Neural progenitor cell (in vitro differentiated cells): ENCODE data around the gene COPS3. TPM values are rescaled to one million over a fixed set of nuclear protein-coding genes. Genes with fewer than 3 reads are reported as not detected.

Experiments
- DNase-seq: peaks from one replicate; pipeline ENCODE4 v3.0.0-alpha.2; 2016; ENCODE audit warnings: low spot score
- H2AFZ ChIP-seq: fragments of 200-600 bp; sonication (generic); replicated peaks from 2 replicates; pipeline ENCODE4 v1.6.1; 2016; ENCODE audit warnings: antibody characterized with exemption
- H3F3A ChIP-seq: fragments of 200-600 bp; sonication (generic); 2 replicates; pipeline ENCODE4 v1.6.1; 2016; ENCODE audit warnings: antibody characterized with exemption, low read depth
- H3K27ac ChIP-seq: fragments of 200-600 bp; sonication (generic); 2 replicates; pipeline ENCODE4 v1.5.1; 2016; ENCODE audit warnings: mild to moderate bottlenecking
- H3K27me3 ChIP-seq: fragments of 200-600 bp; sonication (generic); 2 replicates; pipeline ENCODE4 v1.6.1; 2016; ENCODE audit warnings: mild to moderate bottlenecking, moderate library complexity
- H3K36me3 ChIP-seq: fragments of 200-600 bp; sonication (generic); 2 replicates; pipeline ENCODE4 v1.5.1; 2016
- H3K4me1 ChIP-seq: fragments of 200-600 bp; sonication (generic); 2 replicates; pipeline ENCODE4 v1.6.1; 2016; ENCODE audit warnings: mixed run types
- H3K4me2 ChIP-seq: fragments of 200-600 bp; sonication (generic); 2 replicates; pipeline ENCODE4 v1.6.1; 2016
- H3K4me3 ChIP-seq: fragments of 200-600 bp; sonication (generic); 2 replicates; pipeline ENCODE4 v1.5.1; 2016
- H3K79me2 ChIP-seq: fragments of 200-600 bp; sonication (generic); 2 replicates; pipeline ENCODE4 v1.6.1; 2016; ENCODE audit warnings: low read depth
- H3K9ac ChIP-seq: fragments of 200-600 bp; sonication (generic); 2 replicates; pipeline ENCODE4 v1.6.1; 2016
- H3K9me3 ChIP-seq: fragments of 200-600 bp; sonication (generic); 2 replicates; pipeline ENCODE4 v1.5.1; 2016; ENCODE audit warnings: low read depth
- H4K20me1 ChIP-seq: fragments of 200-600 bp; sonication (generic); 2 replicates; pipeline ENCODE4 v1.6.1; 2016; ENCODE audit warnings: low read depth
- H3K27ac Mint-ChIP-seq: 3 replicates; pipeline ENCODE4 v1.8.0; 2021; ENCODE audit warnings: mixed read lengths
- H3K27me3 Mint-ChIP-seq: 2 replicates; pipeline ENCODE4 v1.8.0; 2022; ENCODE audit warnings: low read depth, mild to moderate bottlenecking, inconsistent platforms, moderate library complexity, mixed read lengths; ENCODE audit not compliant: insufficient read depth
- H3K36me3 Mint-ChIP-seq: 3 replicates; pipeline ENCODE4 v1.8.0; 2021; ENCODE audit warnings: mixed read lengths
- H3K4me1 Mint-ChIP-seq: 3 replicates; pipeline ENCODE4 v1.8.0; 2021; ENCODE audit warnings: mixed read lengths
- H3K4me3 Mint-ChIP-seq: 3 replicates; pipeline ENCODE4 v1.8.0; 2021; ENCODE audit warnings: mild to moderate bottlenecking, moderate library complexity, mixed read lengths
- H3K9me3 Mint-ChIP-seq: 3 replicates; pipeline ENCODE4 v1.8.0; 2020; ENCODE audit warnings: mixed read lengths
- CTCF ChIP-seq: fragments of 200-600 bp; sonication (generic); IDR thresholded peaks from 2 replicates; pipeline ENCODE4 v1.5.1; 2017; ENCODE audit warnings: antibody characterized with exemption, mild to moderate bottlenecking
- EZH2 ChIP-seq: fragments of 200-600 bp; sonication (generic); IDR thresholded peaks from 2 replicates; pipeline ENCODE4 v1.6.1; 2017; ENCODE audit warnings: antibody characterized with exemption, mild to moderate bottlenecking, moderate library complexity
- EZH2phosphoT487 ChIP-seq: fragments of 200-600 bp; sonication (generic); IDR thresholded peaks from 2 replicates; pipeline ENCODE4 v1.6.1; 2017; ENCODE audit warnings: antibody characterized with exemption
- total RNA-seq: library from RNA; depleted of rRNA; stranded (reverse); fragments of >200 nt; gene quantifications from 2 replicates; pipeline ENCODE4 v1.2.3, GENCODE V29; 2015; ENCODE audit warnings: low replicate concordance

Gene COPS3
- total RNA-seq, 1 donor from 2014 or later, result 113 TPM

GRCh38 chr17:17264430-17264829 is 16.6 kb downstream of the COPS3 start:
- H3K9ac ChIP-seq, result no peak overlapping the region
- H3K36me3 Mint-ChIP-seq, result peaks cover 18% of the 10 kb centered on the region
- H3K4me1 Mint-ChIP-seq, result no peaks in the 10 kb centered on the region
- no peak overlapping the region for H3K4me3 ChIP-seq
- H3K36me3 ChIP-seq, result peaks cover 41% of the 10 kb centered on the region
- no peaks in the 10 kb centered on the region for H4K20me1 ChIP-seq
- no peak overlapping the region for H2AFZ ChIP-seq
- H3K4me1 ChIP-seq, result no peaks in the 10 kb centered on the region
- no peak overlapping the region for H3K27ac Mint-ChIP-seq
- no peak for TF ChIP-seq EZH2phosphoT487
- TF ChIP-seq EZH2, result no peak
- no peak for TF ChIP-seq CTCF
- no peaks in the 10 kb centered on the region for H3F3A ChIP-seq
- H3K79me2 ChIP-seq, result no peaks in the 10 kb centered on the region
- H3K9me3 ChIP-seq, result no peaks in the 10 kb centered on the region
- H3K4me3 Mint-ChIP-seq, result no peak overlapping the region
- no peak overlapping the region for H3K27ac ChIP-seq
- no peaks in the 10 kb centered on the region for H3K9me3 Mint-ChIP-seq
- H3K27me3 ChIP-seq, result no peaks in the 10 kb centered on the region
- H3K27me3 Mint-ChIP-seq, result no peaks in the 10 kb centered on the region
- no peak overlapping the region for H3K4me2 ChIP-seq
- DNase-seq, result no peak

GRCh38 chr17:17258998-17259397 is 22.0 kb downstream of the COPS3 start:
- Histone ChIP-seq H3K36me3 (peaks cover 17% of the 10 kb centered on the region), H3K27me3 (no peaks in the 10 kb centered on the region), H3K4me3 (no peak overlapping the region), H2AFZ (no peak overlapping the region), H3K9ac (no peak overlapping the region), H3F3A (no peaks in the 10 kb centered on the region), H3K79me2 (no peaks in the 10 kb centered on the region), H4K20me1 (no peaks in the 10 kb centered on the region), H3K27ac (no peak overlapping the region), H3K4me1 (no peaks in the 10 kb centered on the region), H3K9me3 (no peaks in the 10 kb centered on the region), H3K4me2 (no peak overlapping the region)
- DNase-seq, result no peak
- Mint-ChIP-seq H3K4me1 (no peaks in the 10 kb centered on the region), H3K4me3 (no peak overlapping the region), H3K27me3 (no peaks in the 10 kb centered on the region), H3K27ac (no peak overlapping the region), H3K36me3 (peaks cover 35% of the 10 kb centered on the region), H3K9me3 (no peaks in the 10 kb centered on the region)
- no peak for TF ChIP-seq CTCF
- TF ChIP-seq EZH2phosphoT487, result no peak
- TF ChIP-seq EZH2, result no peak

GRCh38 chr17:17258011-17258410 is 23.0 kb downstream of the COPS3 start:
- Histone ChIP-seq H3K27me3 (no peaks in the 10 kb centered on the region), H3K36me3 (peaks cover 13% of the 10 kb centered on the region), H3K4me3 (no peak overlapping the region), H3K27ac (no peak overlapping the region), H3K4me2 (no peak overlapping the region), H3F3A (no peaks in the 10 kb centered on the region), H3K4me1 (no peaks in the 10 kb centered on the region), H3K79me2 (no peaks in the 10 kb centered on the region), H3K9ac (no peak overlapping the region), H4K20me1 (no peaks in the 10 kb centered on the region), H3K9me3 (no peaks in the 10 kb centered on the region), H2AFZ (no peak overlapping the region)
- Mint-ChIP-seq H3K27ac (no peak overlapping the region), H3K4me3 (no peak overlapping the region), H3K27me3 (no peaks in the 10 kb centered on the region), H3K9me3 (no peaks in the 10 kb centered on the region), H3K36me3 (peaks cover 41% of the 10 kb centered on the region), H3K4me1 (no peaks in the 10 kb centered on the region)
- DNase-seq, result no peak
- no peak for TF ChIP-seq EZH2phosphoT487
- no peak for TF ChIP-seq EZH2
- TF ChIP-seq CTCF, result no peak
